ENCODE data around the gene RPL36.
"Not testable (repeated sequence)": the region's sequence is repeated elsewhere in the genome, so short reads cannot be mapped to it uniquely, and the experiment has no call there.

Gene RPL36

DNA sequence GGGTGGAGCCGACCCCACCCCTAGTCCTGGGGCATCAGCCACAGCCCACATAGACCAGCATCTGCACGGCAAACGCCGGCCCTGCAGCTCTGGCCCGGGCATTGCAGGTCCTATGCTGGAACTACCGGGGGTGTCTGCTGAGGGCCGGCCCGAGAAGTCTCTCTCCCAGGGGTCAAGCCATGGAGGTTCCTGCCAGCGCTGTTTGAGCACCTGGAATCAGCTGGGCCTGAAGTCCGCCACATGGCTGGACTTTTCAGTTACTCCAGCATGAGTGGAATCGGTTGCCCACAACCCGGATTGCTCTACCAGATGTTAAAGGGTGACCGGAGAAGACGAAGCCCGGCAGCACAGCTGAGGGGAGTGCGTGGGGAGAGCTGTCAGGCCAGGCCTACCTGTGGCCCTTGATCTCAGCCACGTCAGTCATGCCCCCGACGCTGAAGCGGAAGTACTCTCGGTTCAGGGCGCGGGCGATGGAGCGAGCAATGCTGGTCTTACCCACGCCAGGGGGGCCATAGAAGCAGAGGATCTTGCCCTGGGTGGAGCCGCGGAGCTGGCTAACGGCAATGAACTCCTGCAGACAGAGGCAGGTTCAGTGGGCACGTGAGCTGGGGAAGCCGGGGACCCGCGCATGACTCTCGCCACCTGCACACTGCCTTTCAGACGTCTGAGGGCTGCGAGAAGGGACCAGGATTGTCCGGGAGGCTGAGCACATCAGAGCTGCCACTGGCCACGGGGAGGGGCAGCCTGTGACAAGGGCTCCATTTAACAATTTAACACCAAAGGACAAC lies 8.7 kb downstream of the RPL36 start:
- DNase-seq, result no peak
- intact Hi-C loops (cut with DNase I), result no loop called here

DNA sequence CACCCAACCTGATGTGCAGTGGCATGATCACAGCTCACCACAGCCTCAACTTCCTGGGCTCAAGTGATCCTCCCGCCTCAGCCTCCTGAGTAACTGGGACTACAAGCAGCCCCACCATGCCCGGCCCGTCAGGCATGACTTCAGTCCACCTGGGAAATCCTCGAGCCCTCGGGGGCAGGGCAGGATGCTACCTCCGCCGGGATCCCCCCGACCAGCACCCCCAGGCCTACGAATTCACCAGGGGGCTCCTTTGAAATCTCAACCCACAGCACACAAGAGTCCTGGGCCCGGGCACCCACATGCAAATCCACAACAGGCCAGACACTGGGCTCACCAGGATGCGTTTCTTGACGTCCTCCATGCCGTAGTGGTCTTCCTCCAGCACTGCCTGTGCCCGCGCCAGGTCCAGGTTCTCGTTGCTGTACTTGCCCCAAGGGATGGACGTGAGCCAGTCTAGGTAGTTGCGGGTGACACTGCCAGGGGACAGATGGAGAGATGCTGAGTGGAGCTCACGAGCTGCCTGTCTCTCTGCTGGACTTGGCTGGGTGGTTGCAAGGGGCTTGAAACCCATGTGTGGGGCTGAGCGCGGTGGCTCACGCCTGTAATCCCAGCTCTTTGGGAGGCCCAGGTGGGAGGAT lies 10.5 kb downstream of the RPL36 start:
- no peak for DNase-seq
- intact Hi-C loops (cut with DNase I), result no loop called here

- intact Hi-C loops (cut with DNase I); DNase-seq: not testable (repeated sequence)
Measured at GRCh38 chr19:5702053-5702410, 11.9 kb downstream of the RPL36 start.

DNA sequence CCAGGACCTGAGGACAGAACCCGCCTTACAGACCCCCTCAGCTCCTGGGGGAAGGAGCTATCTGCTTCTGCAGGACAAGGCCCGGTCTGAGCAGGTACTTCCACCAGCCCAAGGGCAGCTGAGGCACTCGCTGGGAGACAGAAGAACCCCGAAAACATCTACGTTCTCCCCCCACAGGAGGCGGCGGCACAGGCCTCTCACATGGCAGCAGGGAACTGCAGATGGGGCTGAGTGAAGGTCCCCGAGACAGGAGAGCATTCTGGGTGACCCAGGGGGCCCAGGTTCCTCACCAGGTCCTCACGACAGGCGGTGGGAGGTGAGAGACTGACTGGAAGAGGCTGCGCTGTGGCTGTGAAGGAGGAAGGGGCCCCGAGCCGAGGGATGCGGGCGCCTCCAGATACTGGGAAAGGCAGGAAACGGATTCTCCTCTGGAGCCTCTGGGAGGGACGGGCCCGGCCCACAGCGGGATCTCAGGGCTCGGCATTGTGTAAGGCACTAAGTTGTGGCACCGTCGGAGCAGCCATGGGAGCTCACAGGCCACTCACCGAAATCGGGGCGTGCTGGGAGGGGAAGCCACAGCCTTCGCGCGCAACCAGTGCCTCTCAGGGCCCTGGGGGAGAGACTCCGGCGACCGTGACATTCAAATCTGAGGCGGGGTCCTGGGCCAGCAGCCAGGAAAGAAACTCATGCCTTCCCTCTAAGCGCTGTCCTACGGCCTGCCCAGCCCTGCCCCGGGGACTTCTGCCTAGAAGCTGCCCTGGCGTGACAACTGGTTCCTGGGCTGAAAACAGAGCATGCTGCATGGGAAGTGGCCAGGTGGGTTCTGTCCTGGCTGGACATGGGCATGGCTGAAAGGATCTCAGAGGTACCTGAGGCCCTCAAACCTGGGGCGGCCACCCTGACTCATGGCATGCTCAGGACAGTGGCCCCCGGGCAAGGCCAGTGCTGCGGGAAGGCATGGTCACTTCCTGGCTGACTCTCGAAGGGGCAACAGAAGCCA lies 14.0 kb downstream of the RPL36 start:
- intact Hi-C loops (cut with DNase I), result no loop called here
- no peak for DNase-seq

- intact Hi-C loops (cut with DNase I), result no loop called here
- DNase-seq, result no peak
Measured at GRCh38 chr19:5705552-5705951, 15.5 kb downstream of the RPL36 start.

DNA sequence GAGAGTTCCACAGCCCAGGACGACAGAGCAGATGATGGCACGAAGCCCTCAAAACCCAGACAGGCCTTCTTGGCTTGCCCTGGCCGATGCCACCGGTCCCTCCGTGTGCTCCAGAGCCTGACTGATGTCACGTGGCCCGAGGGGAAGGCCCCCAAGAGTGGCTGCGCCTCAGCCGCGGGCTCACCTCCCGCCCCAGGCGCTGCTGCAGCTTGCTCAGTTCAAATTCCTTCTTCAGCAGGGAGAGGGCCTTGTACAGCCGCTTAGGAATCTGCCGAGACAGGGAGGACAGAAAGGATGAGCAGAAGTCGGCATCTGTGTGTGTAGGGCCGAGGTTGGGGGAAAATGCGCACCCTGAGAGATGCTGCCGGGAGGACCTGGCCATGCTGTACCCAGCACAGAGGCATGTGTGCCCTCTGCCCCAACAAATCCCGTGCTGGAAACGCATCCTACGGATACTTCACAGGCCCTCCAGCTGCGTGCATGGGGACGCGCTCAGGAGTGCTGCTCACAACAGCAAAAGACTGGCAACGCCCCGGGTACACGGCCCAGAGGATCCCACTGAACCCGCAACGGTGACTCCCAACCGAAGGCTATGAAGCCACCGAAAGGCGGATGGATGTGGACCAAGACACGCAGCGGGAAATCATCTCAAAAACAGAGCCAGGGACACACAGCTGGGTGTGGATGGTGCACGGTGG lies 16.9 kb downstream of the RPL36 start:
- DNase-seq, result no peak
- intact Hi-C loops (cut with DNase I), result no loop called here

GRCh38 chr19:5707576-5708575 lies 17.8 kb downstream of the RPL36 start:
- no peak for DNase-seq
- intact Hi-C loops (cut with DNase I), result no loop called here

GRCh38 chr19:5711025-5711424 lies 20.9 kb downstream of the RPL36 start:
- no peak for DNase-seq
- intact Hi-C loops (cut with DNase I), result no loop called here

DNA sequence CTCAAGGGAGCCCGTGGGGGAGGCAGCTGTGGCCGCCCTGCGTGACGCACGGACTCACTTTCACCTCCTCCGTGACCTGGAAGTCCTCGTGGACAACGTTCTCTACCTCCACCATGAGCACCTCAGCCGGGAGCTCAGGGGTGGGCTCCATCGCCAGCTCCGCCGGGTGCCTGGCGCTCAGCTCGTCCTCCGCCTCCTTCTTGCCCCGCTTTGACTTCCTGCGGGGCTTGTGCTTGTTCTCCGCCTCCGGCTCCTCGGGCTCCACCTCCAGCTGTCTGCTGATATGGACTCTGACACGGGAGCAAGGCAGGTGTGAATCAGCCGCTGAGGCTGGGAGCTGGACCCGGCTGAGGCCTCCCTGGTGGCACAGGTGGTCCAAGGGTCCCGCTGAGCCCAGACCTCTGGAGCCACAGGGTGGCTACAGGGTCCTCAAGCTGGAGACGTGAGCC lies 21.6 kb downstream of the RPL36 start:
- DNase-seq, result peak in 30 of 42 donors; percentile 22 to 76 (median 50)
- intact Hi-C loops (cut with DNase I), result no loop called here

DNA sequence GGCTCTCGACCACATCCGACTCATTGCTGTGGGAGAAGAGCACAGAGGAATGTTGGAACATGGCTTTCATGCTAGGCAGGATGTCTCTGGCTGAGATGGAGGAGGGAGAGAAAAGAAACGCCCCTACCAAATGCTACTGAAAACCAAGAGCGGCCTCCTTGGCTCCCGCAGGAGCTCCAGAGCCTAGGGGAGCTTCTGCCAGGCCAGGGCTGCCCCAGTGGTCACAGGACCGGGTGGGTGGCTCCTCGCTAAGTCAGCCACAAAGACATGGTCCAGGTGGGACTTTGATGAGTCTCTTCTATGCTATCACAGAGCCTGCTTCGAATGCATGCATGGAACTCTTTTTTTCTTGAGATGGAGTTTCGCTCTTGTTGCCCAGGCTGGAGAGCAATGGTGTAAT lies 23.1 kb downstream of the RPL36 start:
- DNase-seq, result no peak
- intact Hi-C loops (cut with DNase I), result no loop called here

DNA sequence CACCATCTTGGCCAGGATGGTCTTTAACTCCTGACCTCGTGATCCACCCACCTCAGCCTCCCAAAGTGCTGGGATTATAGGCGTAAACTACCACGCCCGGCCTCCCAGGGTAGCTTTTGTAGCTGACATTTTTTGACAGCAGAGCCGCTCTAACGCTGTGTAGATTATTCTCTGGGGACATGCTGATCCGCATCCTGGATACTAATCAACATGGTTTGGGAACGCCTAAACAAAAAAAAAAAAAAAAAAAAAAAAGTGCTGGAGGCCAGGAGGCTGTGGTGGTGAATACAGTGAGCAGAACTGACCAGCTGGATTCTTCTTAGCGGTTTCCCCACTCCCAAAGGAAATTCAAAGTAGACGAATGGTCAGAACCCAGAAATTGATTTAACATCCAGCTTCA lies 24.7 kb downstream of the RPL36 start:
- intact Hi-C loops (cut with DNase I), result no loop called here
- DNase-seq, result no peak

- intact Hi-C loops (cut with DNase I), result no loop called here
- DNase-seq, result no peak
Measured at GRCh38 chr19:5717215-5717935, 27.3 kb downstream of the RPL36 start.

- intact Hi-C loops (cut with DNase I), result no loop called here
- DNase-seq, result peak in 1 of 42 donors; percentile 53
Measured at GRCh38 chr19:5718037-5718578, 28.0 kb downstream of the RPL36 start.

GRCh38 chr19:5718579-5719273 lies 28.6 kb downstream of the RPL36 start:
- DNase-seq, result peak in 6 of 42 donors; percentile 41 to 65 (median 49)
- intact Hi-C loops (cut with DNase I), result no loop called here

GRCh38 chr19:5719274-5719960 lies 29.3 kb downstream of the RPL36 start:
- intact Hi-C loops (cut with DNase I), result no loop called here
- peak in 10 of 42 donors; percentile 6 to 50 (median 22) for DNase-seq
